GM23338 (cell line): ENCODE results near the gene ZDHHC8. TPM values are rescaled to one million over a fixed set of nuclear protein-coding genes. Genes with fewer than 3 reads are reported as not detected.
A peak's percentile ranks its signal among the peaks of the same experiment; 100 is the strongest.

ENCODE experiments used
- ATAC-seq: fragments of 200-7000 bp; cut with Tn5 transposase; 3 replicates; pipeline ENCODE4 v1.9.1; 2020
- DNase-seq: peaks from one replicate; pipeline ENCODE4 v3.0.0-alpha.2; 2015; ENCODE audit warnings: low spot score
- H2AFZ ChIP-seq: fragments of 200-600 bp; sonication (generic); 2 replicates; pipeline ENCODE4 v1.8.0; 2016; ENCODE audit warnings: antibody characterized with exemption, mild to moderate bottlenecking, moderate library complexity
- H3F3A ChIP-seq: fragments of 200-600 bp; sonication (generic); replicated peaks from 2 replicates; pipeline ENCODE4 v1.8.0; 2017; ENCODE audit warnings: antibody characterized with exemption, mixed run types, low read depth
- H3K27ac ChIP-seq: fragments of 200-600 bp; sonication (generic); 2 replicates; pipeline ENCODE4 v1.6.1; 2016; ENCODE audit warnings: low read depth
- H3K27me3 ChIP-seq: fragments of 200-600 bp; sonication (generic); 2 replicates; pipeline ENCODE4 v1.8.0; 2016; ENCODE audit warnings: mild to moderate bottlenecking, mixed run types, moderate library complexity; ENCODE audit not compliant: insufficient read depth
- H3K36me3 ChIP-seq: fragments of 200-600 bp; sonication (generic); 2 replicates; pipeline ENCODE4 v1.8.0; 2016; ENCODE audit warnings: mild to moderate bottlenecking; ENCODE audit not compliant: insufficient read depth
- H3K4me1 ChIP-seq: fragments of 200-600 bp; sonication (generic); 2 replicates; pipeline ENCODE4 v1.8.0; 2016; ENCODE audit warnings: mild to moderate bottlenecking, moderate library complexity; ENCODE audit not compliant: insufficient read depth
- H3K4me2 ChIP-seq: fragments of 200-600 bp; sonication (generic); 2 replicates; pipeline ENCODE4 v1.7.1; 2017; ENCODE audit warnings: mixed run types
- H3K4me3 ChIP-seq: fragments of 200-600 bp; sonication (generic); 2 replicates; pipeline ENCODE4 v1.6.1; 2016; ENCODE audit warnings: mixed run types
- H3K79me2 ChIP-seq: fragments of 200-600 bp; sonication (generic); replicated peaks from 2 replicates; pipeline ENCODE4 v1.8.0; 2017; ENCODE audit warnings: mild to moderate bottlenecking; ENCODE audit not compliant: insufficient read depth
- H3K9me2 ChIP-seq: fragments of 200-600 bp; sonication (generic); 2 replicates; pipeline ENCODE4 v1.8.0; 2017; ENCODE audit not compliant: insufficient read depth
- H4K20me1 ChIP-seq: fragments of 200-600 bp; sonication (generic); replicated peaks from 2 replicates; pipeline ENCODE4 v1.8.0; 2017; ENCODE audit warnings: mild to moderate bottlenecking; ENCODE audit not compliant: insufficient read depth
- H3K27ac Mint-ChIP-seq: 2 replicates; pipeline ENCODE4 v1.8.0; 2020; ENCODE audit warnings: inconsistent platforms, mild to moderate bottlenecking, moderate library complexity, mixed read lengths
- H3K27me3 Mint-ChIP-seq: 3 replicates; pipeline ENCODE4 v1.8.0; 2022; ENCODE audit warnings: low read depth, mild to moderate bottlenecking, moderate library complexity, mixed read lengths, inconsistent platforms; ENCODE audit not compliant: insufficient read depth, poor library complexity
- H3K36me3 Mint-ChIP-seq: 3 replicates; pipeline ENCODE4 v1.8.0; 2021; ENCODE audit warnings: low read depth, mild to moderate bottlenecking, inconsistent platforms, moderate library complexity, mixed read lengths
- H3K4me1 Mint-ChIP-seq: 3 replicates; pipeline ENCODE4 v1.8.0; 2020; ENCODE audit warnings: mild to moderate bottlenecking, inconsistent platforms, mixed read lengths
- H3K4me3 Mint-ChIP-seq: 3 replicates; pipeline ENCODE4 v1.8.0; 2021; ENCODE audit warnings: moderate library complexity, mild to moderate bottlenecking, inconsistent platforms, mixed read lengths
- H3K9me3 Mint-ChIP-seq: 3 replicates; pipeline ENCODE4 v1.8.0; 2020; ENCODE audit warnings: moderate library complexity, mild to moderate bottlenecking, inconsistent platforms, mixed read lengths
- ZNF114 ChIP-seq: fragments of 250-450 bp; sonication (Bioruptor Pico); IDR thresholded peaks from 2 replicates; pipeline ENCODE4 v1.5.0; 2020; ENCODE audit warnings: mild to moderate bottlenecking, moderate library complexity
- microRNA counts: library from miRNA; unstranded; fragments of <30 nt; microRNA quantifications from one replicate; lab custom pipeline; 2017
- microRNA-seq: library from miRNA; unstranded; fragments of <30 nt; microRNA quantifications from one replicate; pipeline ENCODE4, GENCODE V29; 2017
- polyA plus RNA-seq: library from polyadenylated mRNA; unstranded; fragments of >200 nt; fragmentation: Nextera tagmentation; extraction: Ambion mirVana; gene quantifications from 2 replicates; pipeline ENCODE4 v1.2.1, GENCODE V29; 2016
- small RNA-seq: library from RNA; depleted of rRNA; stranded (forward); fragments of <200 nt; gene quantifications from one replicate; pipeline ENCODE3, GENCODE V24; 2014; ENCODE audit warnings: low replicate concordance
- total RNA-seq: library from RNA; depleted of rRNA; stranded (reverse); fragments of >200 nt; shearing (Covaris generic); gene quantifications from 2 replicates; pipeline ENCODE4 v1.2.3, GENCODE V29; 2014; rRNA removed
- TF ChIP-seq, protein P1 (sequence below), 2 experiments: fragments of 200-600 bp in 1 of 2; sonication (generic) in 1 of 2; conservative IDR thresholded peaks; 2 replicates each; pipeline versions ENCODE4 v1.5.1 to v1.6.1; 2016 to 2017; ENCODE audit warnings: antibody characterized with exemption in 2 of 2, low read depth in 2 of 2, mild to moderate bottlenecking in 2 of 2, moderate library complexity in 1 of 2

Gene ZDHHC8
- total and polyA plus RNA-seq, 2 experiments from 2014 or later, result 13.7 to 47.6 TPM

DNA sequence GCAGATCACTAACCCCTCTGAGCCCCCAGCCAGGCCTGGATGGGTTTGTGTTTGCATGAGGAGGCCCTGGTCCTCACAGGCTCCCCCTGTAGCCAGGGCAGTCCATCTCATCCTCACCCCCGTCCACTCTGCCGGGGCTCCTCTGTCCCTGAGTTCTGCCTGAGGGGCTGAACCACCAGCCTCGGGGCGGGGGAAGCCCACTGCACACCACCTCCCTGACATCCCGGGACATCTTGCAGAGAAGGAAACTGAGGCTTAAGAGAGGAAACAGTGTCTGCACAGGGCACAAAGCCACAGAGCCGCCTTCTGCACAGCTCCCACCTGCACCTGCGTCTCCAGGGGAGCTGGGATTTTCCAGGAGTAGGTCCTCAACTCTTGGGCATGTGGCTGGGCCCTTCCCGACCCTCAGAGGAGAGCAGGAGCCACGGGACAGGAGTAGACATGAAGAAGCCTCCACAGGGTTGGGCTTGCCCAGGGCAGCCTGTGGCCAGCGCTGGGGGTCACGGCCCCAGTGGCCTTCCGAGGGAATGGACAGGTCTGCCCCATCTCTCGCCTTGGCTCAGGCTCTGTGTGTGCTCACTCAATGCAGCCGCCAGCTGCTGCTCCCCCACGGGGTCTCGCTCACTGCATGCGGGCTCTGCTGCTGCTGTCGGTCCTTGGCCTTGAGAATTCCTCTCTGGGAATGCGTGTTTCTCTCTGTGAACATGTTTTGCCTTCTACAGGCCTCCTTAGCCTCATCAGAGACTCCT, 64.7 kb downstream of the ZDHHC8 start:
- H3K27ac Mint-ChIP-seq, result no peak overlapping the region
- Histone ChIP-seq H3K79me2 (no peaks in the 10 kb centered on the region), H4K20me1 (no peaks in the 10 kb centered on the region), H3K4me1 (no peaks in the 10 kb centered on the region), H2AFZ (no peak overlapping the region), H3K36me3 (no peaks in the 10 kb centered on the region), H3K9me2 (no peaks in the 10 kb centered on the region), H3K4me2 (no peak overlapping the region), H3K27me3 (no peaks in the 10 kb centered on the region), H3K4me3 (no peak overlapping the region), H3K27ac (no peak overlapping the region), H3F3A (no peaks in the 10 kb centered on the region)
- H3K9me3 Mint-ChIP-seq, result no peaks in the 10 kb centered on the region
- no peak for ATAC-seq
- TF ChIP-seq, protein P1, sequence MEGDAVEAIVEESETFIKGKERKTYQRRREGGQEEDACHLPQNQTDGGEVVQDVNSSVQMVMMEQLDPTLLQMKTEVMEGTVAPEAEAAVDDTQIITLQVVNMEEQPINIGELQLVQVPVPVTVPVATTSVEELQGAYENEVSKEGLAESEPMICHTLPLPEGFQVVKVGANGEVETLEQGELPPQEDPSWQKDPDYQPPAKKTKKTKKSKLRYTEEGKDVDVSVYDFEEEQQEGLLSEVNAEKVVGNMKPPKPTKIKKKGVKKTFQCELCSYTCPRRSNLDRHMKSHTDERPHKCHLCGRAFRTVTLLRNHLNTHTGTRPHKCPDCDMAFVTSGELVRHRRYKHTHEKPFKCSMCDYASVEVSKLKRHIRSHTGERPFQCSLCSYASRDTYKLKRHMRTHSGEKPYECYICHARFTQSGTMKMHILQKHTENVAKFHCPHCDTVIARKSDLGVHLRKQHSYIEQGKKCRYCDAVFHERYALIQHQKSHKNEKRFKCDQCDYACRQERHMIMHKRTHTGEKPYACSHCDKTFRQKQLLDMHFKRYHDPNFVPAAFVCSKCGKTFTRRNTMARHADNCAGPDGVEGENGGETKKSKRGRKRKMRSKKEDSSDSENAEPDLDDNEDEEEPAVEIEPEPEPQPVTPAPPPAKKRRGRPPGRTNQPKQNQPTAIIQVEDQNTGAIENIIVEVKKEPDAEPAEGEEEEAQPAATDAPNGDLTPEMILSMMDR (conservative IDR thresholded peaks at IDR 0.05; ENCODE audit: low read depth in 2 of 2), result 0 out of 4 replicates have a peak, but pooled peaks of 1 of the 2 experiments have one; percentile 1
- no peak for TF ChIP-seq ZNF114 (CRISPR knock-in tag)
- H3K4me3 Mint-ChIP-seq, result no peak overlapping the region
- peaks cover 6% of the 10 kb centered on the region for H3K27me3 Mint-ChIP-seq
- no peaks in the 10 kb centered on the region for H3K36me3 Mint-ChIP-seq
- no peaks in the 10 kb centered on the region; the same call in 2 of the 3 replicates for H3K4me1 Mint-ChIP-seq
- no peak for DNase-seq

MicroRNAs within 50 kb of the gene (microRNA counts, 767-probe panel; counts per million panel counts)
- not detected for microRNA hsa-miR-1306-3p (lab: Ali Mortazavi, UCI)

Small RNA genes within 50 kb of the gene (microRNA-seq; reads per million reads assigned to microRNA genes)
- not detected for gene MIR6816

Small RNA genes within 50 kb of the gene (small RNA-seq; reads per million reads assigned to genes)
- gene MIR6816 (not detected), gene RF00599 (not detected)

Other genes starting within 250 kb of the ZDHHC8 start
- gene COMT, start 190.0 kb upstream of the ZDHHC8 start, total RNA-seq, result 29.8 and 35.1 TPM in 2 replicates
- gene COMT, start 190.0 kb upstream of the ZDHHC8 start, polyA plus RNA-seq, result 29.6 and 32.6 TPM in 2 replicates
- gene TXNRD2, start 190.0 kb upstream of the ZDHHC8 start, total RNA-seq, result 11.2 and 14.1 TPM in 2 replicates
- gene TXNRD2, start 190.0 kb upstream of the ZDHHC8 start, polyA plus RNA-seq, result 9.2 and 12.4 TPM in 2 replicates
- 87.3 and 122 TPM in 2 replicates for gene ARVCF, start 115.0 kb upstream of the ZDHHC8 start, total RNA-seq
- 15.3 and 15.6 TPM in 2 replicates for gene ARVCF, start 115.0 kb upstream of the ZDHHC8 start, polyA plus RNA-seq
- gene TANGO2, start 110.7 kb upstream of the ZDHHC8 start, total RNA-seq, result 15.0 and 20.2 TPM in 2 replicates
- 6.7 and 6.9 TPM in 2 replicates for gene TANGO2, start 110.7 kb upstream of the ZDHHC8 start, polyA plus RNA-seq
- gene DGCR8, start 51.6 kb upstream of the ZDHHC8 start, total RNA-seq, result 41.6 and 48.9 TPM in 2 replicates
- gene DGCR8, start 51.6 kb upstream of the ZDHHC8 start, polyA plus RNA-seq, result 11.4 and 12.2 TPM in 2 replicates
- gene RANBP1, start 15.7 kb upstream of the ZDHHC8 start, total RNA-seq, result 987 and 1,206 TPM in 2 replicates
- 988 and 1,014 TPM in 2 replicates for gene RANBP1, start 15.7 kb upstream of the ZDHHC8 start, polyA plus RNA-seq
- 56.4 and 61.3 TPM in 2 replicates for gene TRMT2A, start 14.6 kb upstream of the ZDHHC8 start, total RNA-seq
- 41.3 and 42.9 TPM in 2 replicates for gene TRMT2A, start 14.6 kb upstream of the ZDHHC8 start, polyA plus RNA-seq
- not detected in 2 replicates for gene CCDC188, start 19.3 kb downstream of the ZDHHC8 start, total RNA-seq
- gene CCDC188, start 19.3 kb downstream of the ZDHHC8 start, polyA plus RNA-seq, result not detected in 2 replicates
- gene RTN4R, start 136.5 kb downstream of the ZDHHC8 start, total RNA-seq, result 33.4 and 38.4 TPM in 2 replicates
- gene RTN4R, start 136.5 kb downstream of the ZDHHC8 start, polyA plus RNA-seq, result 10.6 and 12.9 TPM in 2 replicates
- gene DGCR6L, start 188.3 kb downstream of the ZDHHC8 start, total RNA-seq, result 66.3 and 72.1 TPM in 2 replicates
- gene DGCR6L, start 188.3 kb downstream of the ZDHHC8 start, polyA plus RNA-seq, result 82.4 and 85.9 TPM in 2 replicates